Activated CD8-positive, alpha-beta T cell treated with anti-CD3 and anti-CD28 coated beads, Interleukin-2, amount 10 ng/mL, durations not matched to agents 7 days and 5 days (primary cell): ENCODE measurements around the gene IP6K1. TPM values are rescaled to one million over a fixed set of nuclear protein-coding genes. Genes with fewer than 3 reads are reported as not detected.
"Not testable (repeated sequence)": the region's sequence is repeated elsewhere in the genome, so short reads cannot be mapped to it uniquely, and the experiment has no call there.

Experiments used
- ATAC-seq: fragments of 150-1000 bp; cut with Tn5 transposase; one replicate; pipeline ENCODE4 v1.10.0; 2021; ENCODE audit warnings: moderate library complexity
- CTCF ChIA-PET: fragments of 350-600 bp; sonication (Branson Sonifier 250); formaldehyde crosslinking; loops from one replicate; lab custom pipeline; 2021; ENCODE audit warnings: antibody characterized with exemption; lab: Charles Lee
- POLR2A ChIA-PET: fragments of 350-600 bp; sonication (Branson Sonifier 250); formaldehyde crosslinking; loops from one replicate; lab custom pipeline; 2021; ENCODE audit warnings: antibody characterized with exemption; lab: Charles Lee
- DNase-seq: peaks from one replicate; pipeline ENCODE4 v3.0.0-alpha.2; 2020
- H3K27ac Mint-ChIP-seq: one replicate; pipeline ENCODE4 v1.8.0; 2021; ENCODE audit warnings: mild to moderate bottlenecking, mixed read lengths
- H3K27me3 Mint-ChIP-seq: one replicate; pipeline ENCODE4 v1.8.0; 2021; ENCODE audit warnings: low read depth, mixed read lengths
- H3K36me3 Mint-ChIP-seq: one replicate; pipeline ENCODE4 v1.8.0; 2021; ENCODE audit warnings: low read depth, mixed read lengths
- H3K4me1 Mint-ChIP-seq: one replicate; pipeline ENCODE4 v1.8.0; 2021; ENCODE audit warnings: low read depth, mixed read lengths
- H3K4me3 Mint-ChIP-seq: one replicate; pipeline ENCODE4 v1.8.0; 2021; ENCODE audit warnings: mild to moderate bottlenecking, mixed read lengths
- H3K9me3 Mint-ChIP-seq: one replicate; pipeline ENCODE4 v1.8.0; 2022; ENCODE audit warnings: mixed read lengths; ENCODE audit not compliant: insufficient read depth
- total RNA-seq, 2 experiments: library from RNA; stranded (reverse); gene quantifications; one replicate each; pipeline ENCODE4 v1.2.3, GENCODE V29; 2021

The IP6K1 gene
- 10 to 100 TPM; 37.7 to 38.1 TPM for total RNA-seq

DNA sequence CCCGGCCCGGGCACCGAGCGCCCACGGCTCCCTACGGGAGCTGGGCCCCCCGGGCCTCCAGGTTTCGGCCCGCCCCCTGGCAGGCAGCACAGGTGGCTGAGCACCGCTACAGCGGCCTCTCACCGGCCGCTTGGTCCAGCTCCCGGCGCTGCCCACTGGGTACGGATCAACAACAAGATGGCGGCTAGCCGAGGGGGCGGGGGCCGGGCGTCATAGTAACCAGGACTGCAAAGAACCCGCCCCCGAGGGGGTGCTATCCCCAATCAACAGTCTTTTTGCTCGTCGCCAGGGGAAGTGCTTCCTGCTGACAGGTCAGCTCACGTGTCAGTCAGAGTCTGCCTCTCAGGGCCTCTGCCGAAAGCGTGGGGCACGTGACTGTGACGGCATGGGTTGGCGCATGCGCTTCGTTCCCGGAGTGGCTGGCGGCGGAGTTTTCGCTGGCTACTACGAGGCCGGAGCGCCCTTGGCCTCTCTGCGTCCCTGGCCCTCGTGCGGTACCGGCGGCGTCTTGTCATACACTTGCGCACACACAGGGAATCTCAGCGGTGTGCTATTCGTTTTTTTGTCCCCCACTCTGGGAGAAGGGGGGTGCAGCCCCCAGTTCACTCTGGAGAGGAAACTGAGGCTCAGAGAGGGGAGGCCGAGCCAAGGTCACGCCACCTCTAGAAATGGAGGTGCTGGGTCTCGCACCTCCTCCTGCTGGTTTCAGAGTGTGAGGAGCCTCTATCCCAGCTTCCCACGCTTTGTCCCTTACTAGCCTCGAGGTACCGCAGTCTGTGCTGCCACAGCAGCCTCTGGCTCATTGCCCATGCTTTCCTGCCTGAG lies at the start of gene IP6K1:
TSS of gene IP6K1 (minus strand) at position 186 of the 825 bp plus-strand sequence. CDS start 38,502 bp downstream, outside the sequence.
- Mint-ChIP-seq H3K4me3 (peak within 1 kb of the TSS; percentile 86), H3K27me3 (peaks cover 3% of the 10 kb centered on the region), H3K27ac (peak within 1 kb of the TSS; percentile 97), H3K36me3 (peaks cover 14% of the 10 kb centered on the region), H3K4me1 (peaks cover 31% of the 10 kb centered on the region), H3K9me3 (no peaks in the 10 kb centered on the region)
- CTCF ChIA-PET: interaction anchor here (0.9 to 3.8 kb wide), 6 partner anchors 16 to 85 kb away, joined by 3 to 38 read pairs (median 6); partner anchors contain the start of genes AMIGO3, INKA1 and UBA7
- ATAC-seq: peak; percentile 99
- DNase-seq: peak; percentile 100
- POLR2A ChIA-PET: interaction anchor here (0.6 to 2.7 kb wide), 10 partner anchors 8 to 693 kb away, joined by 3 to 23 read pairs (median 4); partner anchors contain the start of genes AMIGO3, CDHR4, GMPPB and INKA1

DNA sequence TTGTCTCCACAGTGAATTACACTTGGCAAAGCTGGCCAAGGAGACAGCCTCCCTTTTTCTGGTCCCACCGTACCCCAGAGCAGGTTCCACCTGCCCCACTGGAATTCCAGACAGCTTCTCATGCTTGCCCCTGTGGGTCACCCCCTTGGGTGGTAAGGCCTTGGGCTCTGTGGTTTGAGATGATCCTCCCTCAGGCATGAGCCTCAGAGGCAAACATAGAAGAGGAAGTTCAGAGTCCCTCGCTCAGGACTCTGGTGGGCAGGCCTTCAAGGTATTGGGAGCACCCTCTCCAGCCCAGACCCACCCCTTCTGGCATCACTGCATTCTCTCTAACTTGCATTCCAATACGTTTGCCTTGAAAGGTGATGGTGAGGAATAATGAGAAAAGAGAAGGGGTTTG lies 45.0 kb upstream of the IP6K1 start:
- H3K27ac Mint-ChIP-seq: no peak overlapping the region
- CTCF ChIA-PET: interaction anchor here (0.9 to 13.9 kb wide), 3 partner anchors 8 to 74 kb away, joined by 3 to 305 read pairs (median 3); partner anchors contain the start of genes CDHR4, INKA1 and UBA7

DNA sequence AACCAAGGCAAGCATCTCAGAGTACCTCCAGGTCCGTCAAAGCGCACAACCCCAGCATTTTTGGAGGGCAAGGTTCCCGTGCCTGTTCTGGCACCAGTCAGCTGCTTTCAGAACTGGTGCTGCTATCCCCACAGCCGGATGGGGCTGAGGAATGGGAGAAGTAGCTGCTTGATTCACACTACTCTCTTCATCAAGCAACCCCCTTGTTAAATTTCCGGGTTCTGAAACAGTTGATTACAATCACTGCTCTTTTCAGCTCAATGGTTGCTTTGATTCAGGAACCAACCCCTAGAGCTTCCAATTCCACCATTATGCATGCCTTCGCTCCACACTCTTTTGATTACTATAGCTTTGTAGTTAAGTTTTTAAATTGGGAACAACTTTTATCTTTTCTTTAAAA lies 39.7 kb upstream of the IP6K1 start:
- Mint-ChIP-seq H3K4me1 (no peaks in the 10 kb centered on the region), H3K27ac (no peak overlapping the region), H3K9me3 (no peaks in the 10 kb centered on the region), H3K27me3 (no peaks in the 10 kb centered on the region), H3K36me3 (peaks cover 14% of the 10 kb centered on the region), H3K4me3 (no peak overlapping the region)
- CTCF ChIA-PET: interaction anchor here (3.0 to 3.3 kb wide), 2 partner anchors 13 to 24 kb away, joined by 14 to 19 read pairs; partner anchors contain the start of gene INKA1
- DNase-seq (no peak), ATAC-seq (no peak)
- POLR2A ChIA-PET: interaction anchor here (0.6 kb wide), 1 partner anchor 107 kb away, joined by 3 read pairs; the partner anchor contains the start of gene AMIGO3

More for the DNA sequence above, 45.0 kb upstream of the IP6K1 start:
- H3K4me3 Mint-ChIP-seq: no peak overlapping the region
- no peaks in the 10 kb centered on the region for H3K9me3 Mint-ChIP-seq
- DNase-seq (no peak), ATAC-seq (no peak)
- POLR2A ChIA-PET: no interaction called here
- H3K4me1 Mint-ChIP-seq: no peaks in the 10 kb centered on the region
- peaks cover 29% of the 10 kb centered on the region for H3K36me3 Mint-ChIP-seq
- no peaks in the 10 kb centered on the region for H3K27me3 Mint-ChIP-seq

DNA sequence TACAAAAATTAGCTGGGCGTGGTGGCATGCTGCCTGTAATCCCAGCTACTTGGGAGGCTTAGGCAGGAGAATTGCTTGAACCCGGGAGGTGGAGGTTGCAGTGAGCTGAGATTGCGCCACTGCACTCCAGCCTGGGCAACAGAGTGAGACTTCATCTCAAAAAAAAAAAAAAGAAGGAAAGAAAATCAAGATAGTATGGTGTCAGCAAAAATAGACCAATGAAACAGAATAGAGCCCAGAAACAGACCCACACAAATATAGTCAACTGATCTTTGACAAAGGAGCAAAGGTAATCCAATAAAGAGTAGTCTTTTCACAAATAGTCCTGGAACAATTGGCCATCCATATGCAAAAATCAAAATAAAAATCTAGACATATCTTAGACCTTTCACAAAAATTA lies 36.8 kb upstream of the IP6K1 start:
- H3K4me1 Mint-ChIP-seq, ATAC-seq, DNase-seq, H3K27me3 Mint-ChIP-seq, H3K9me3 Mint-ChIP-seq, H3K36me3 Mint-ChIP-seq, H3K4me3 Mint-ChIP-seq, H3K27ac Mint-ChIP-seq: not testable (repeated sequence)
- ChIA-PET POLR2A (interaction anchor here (0.6 to 1.2 kb wide), 2 partner anchors 37 to 860 kb away, joined by 3 read pairs; partner anchors contain the start of gene IP6K1), CTCF (interaction anchor here (1.7 kb wide), 1 partner anchor 16 kb away, joined by 9 read pairs; no protein-coding TSS in a partner anchor)

DNA sequence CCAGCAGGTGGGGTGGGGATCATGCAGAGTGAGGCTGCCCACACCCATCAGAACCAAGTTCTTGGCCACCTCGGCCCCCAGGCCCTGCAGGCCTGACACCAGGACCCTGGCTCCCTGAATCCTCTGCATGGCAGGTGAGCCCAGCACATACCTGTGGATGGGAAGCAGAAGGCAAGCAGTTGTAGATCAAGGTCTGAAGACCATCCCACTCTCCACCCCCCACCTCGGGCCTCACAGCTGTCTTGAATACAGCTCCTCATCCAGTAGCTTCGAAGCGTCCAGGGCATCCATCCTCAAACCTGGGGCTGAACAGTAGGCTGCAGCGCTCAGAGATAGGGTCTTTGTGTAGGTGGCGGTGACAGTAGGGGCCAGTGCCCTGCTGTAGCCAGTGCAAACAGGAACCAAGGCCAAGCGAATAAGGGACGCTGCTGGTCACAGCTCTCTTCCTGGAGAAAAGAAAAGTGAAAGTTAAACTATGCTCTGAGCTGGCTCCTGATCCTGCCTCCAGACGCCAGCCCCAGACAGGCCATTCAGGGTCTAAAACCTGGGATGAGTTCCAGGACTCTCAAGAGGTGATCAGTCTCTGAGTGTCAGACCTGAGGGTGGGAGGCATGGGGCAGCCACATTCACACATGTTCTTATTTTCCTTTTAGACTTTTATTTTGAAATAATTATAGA lies 27.3 kb upstream of the IP6K1 start, which contains the start of gene UBA7:
TSS of gene UBA7 (minus strand) at position 457 of the 678 bp plus-strand sequence. CDS start at position 291, 166 bp downstream.
- no peaks in the 10 kb centered on the region for H3K9me3 Mint-ChIP-seq
- peak within 1 kb of the TSS; percentile 98 for H3K27ac Mint-ChIP-seq
- peaks cover 34% of the 10 kb centered on the region for H3K4me1 Mint-ChIP-seq
- peak within 1 kb of the TSS; percentile 97 for H3K4me3 Mint-ChIP-seq
- ChIA-PET POLR2A (interaction anchor here (0.6 to 2.9 kb wide), 7 partner anchors 9 to 537 kb away, joined by 3 to 18 read pairs (median 3); partner anchors contain the start of genes CYB561D2, INKA1, IP6K1 and NPRL2), CTCF (interaction anchor here (0.8 to 16.3 kb wide), 9 partner anchors 10 to 274 kb away, joined by 3 to 305 read pairs (median 3); partner anchors contain the start of genes AMIGO3, CDHR4 and INKA1)
- H3K36me3 Mint-ChIP-seq: peaks cover 40% of the 10 kb centered on the region
- DNase-seq: peak; percentile 63
- peak; percentile 95 for ATAC-seq
- no peaks in the 10 kb centered on the region for H3K27me3 Mint-ChIP-seq

DNA sequence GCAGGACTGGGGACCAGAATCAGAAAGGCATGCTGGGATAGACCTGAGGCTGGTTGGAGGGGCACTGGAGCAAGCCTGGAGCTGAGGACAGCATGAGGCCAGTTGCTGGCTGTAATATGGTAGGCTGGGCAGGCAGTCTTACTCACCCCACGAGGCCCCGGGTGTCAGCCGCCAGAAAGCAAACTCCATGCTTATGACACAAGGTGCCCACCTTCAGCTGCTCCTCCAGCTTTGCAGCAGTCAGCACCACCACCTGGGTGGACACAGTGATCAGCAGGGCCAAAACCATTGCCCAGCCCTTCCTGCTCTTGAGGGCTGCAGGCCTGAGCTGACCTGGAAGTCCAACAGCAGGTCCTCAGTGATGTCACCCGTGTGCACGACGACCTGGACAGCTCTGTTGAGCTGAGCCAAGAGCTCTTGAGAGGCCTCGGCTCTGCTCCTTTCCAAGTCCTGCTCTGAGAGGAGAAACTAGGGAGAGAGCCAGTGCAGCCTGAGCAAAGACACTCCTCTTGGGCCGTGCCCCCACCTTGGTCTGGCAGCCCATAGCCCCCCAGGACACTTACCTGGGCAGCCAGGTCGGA lies 26.7 kb upstream of the IP6K1 start:
- ATAC-seq: no peak
- peak overlapping the region; percentile 98 for H3K27ac Mint-ChIP-seq
- H3K4me3 Mint-ChIP-seq: peak overlapping the region; percentile 97
- no peaks in the 10 kb centered on the region for H3K27me3 Mint-ChIP-seq
- ChIA-PET POLR2A (interaction anchor here (0.6 to 2.9 kb wide), 7 partner anchors 8 to 537 kb away, joined by 3 to 18 read pairs (median 3); partner anchors contain the start of genes CYB561D2, INKA1, IP6K1 and NPRL2), CTCF (interaction anchor here (0.8 to 16.3 kb wide), 9 partner anchors 9 to 273 kb away, joined by 3 to 305 read pairs (median 3); partner anchors contain the start of genes AMIGO3, CDHR4, INKA1 and IP6K1)
- H3K36me3 Mint-ChIP-seq: peaks cover 44% of the 10 kb centered on the region
- H3K9me3 Mint-ChIP-seq: no peaks in the 10 kb centered on the region
- H3K4me1 Mint-ChIP-seq: peaks cover 41% of the 10 kb centered on the region
- DNase-seq: no peak

DNA sequence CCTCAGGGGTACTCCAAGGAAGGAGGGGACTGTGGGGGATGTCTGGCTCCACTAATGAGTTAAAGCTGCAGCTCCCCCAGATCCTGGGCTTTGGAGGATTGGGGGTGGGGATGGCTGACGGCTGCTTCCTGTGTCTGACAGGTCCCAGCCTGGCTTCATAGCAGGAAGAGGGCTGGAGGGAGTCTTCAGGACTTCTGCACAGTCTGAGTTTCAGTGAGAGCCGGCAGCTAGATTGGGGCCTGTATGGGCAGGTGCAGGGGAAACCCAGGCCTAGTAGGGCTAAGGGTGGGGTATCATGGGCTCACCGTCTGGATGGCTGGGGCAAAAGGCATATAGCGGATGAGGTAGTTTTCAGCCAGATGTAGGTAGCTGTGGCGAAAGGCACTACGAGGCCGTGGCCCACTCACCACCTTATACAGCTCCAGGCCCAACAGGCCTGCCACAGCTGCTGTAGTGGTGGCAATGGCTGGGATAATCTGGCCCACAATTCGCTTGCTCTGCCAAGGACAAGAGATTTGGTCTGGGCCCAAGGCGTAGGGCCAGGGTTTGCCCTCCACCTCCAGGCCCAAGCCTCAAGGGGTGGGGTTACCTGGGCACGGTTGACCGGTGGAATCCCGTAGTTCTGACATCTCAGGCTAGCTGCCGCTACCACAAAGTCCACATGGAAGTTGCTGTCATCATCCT lies 21.2 kb upstream of the IP6K1 start:
- DNase-seq (no peak), ATAC-seq (no peak)
- Mint-ChIP-seq H3K9me3 (no peaks in the 10 kb centered on the region), H3K27ac (peak overlapping the region; percentile 77), H3K27me3 (no peaks in the 10 kb centered on the region), H3K4me1 (peaks cover 72% of the 10 kb centered on the region), H3K36me3 (peaks cover 49% of the 10 kb centered on the region), H3K4me3 (no peak overlapping the region)
- ChIA-PET POLR2A (no interaction called here), CTCF (interaction anchor here (0.8 to 16.3 kb wide), 3 partner anchors 29 to 135 kb away, joined by 3 to 305 read pairs (median 3); no protein-coding TSS in a partner anchor)

DNA sequence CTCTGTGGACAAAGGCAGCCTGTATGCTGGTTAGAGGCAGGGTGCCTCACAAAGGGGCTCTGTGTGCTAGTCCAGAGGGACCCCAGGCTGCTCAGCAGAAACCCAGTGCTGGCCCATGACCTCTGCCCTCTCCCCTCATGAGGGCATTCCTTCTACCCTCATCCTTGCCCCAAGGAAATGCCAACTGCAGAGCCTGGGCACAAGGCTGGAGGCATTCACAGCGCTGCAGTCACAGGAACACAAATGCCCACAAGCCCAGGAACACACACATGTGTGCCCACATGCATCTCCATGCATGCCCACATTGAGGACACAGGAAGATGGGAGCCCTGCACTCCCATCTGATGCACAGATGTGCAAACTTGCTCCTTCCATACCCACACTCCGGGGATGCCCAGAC lies 20.5 kb upstream of the IP6K1 start:
- ChIA-PET POLR2A (interaction anchor here (0.5 to 4.2 kb wide), 2 partner anchors 10 to 20 kb away, joined by 3 to 23 read pairs; partner anchors contain the start of gene IP6K1), CTCF (interaction anchor here (0.8 to 16.3 kb wide), 2 partner anchors 29 to 134 kb away, joined by 3 to 305 read pairs; no protein-coding TSS in a partner anchor)
- H3K27me3 Mint-ChIP-seq: peaks cover 4% of the 10 kb centered on the region
- H3K4me3 Mint-ChIP-seq: peak overlapping the region; percentile 38
- DNase-seq (no peak), ATAC-seq (no peak)
- peaks cover 70% of the 10 kb centered on the region for H3K4me1 Mint-ChIP-seq
- H3K27ac Mint-ChIP-seq: peak overlapping the region; percentile 77
- H3K36me3 Mint-ChIP-seq: peaks cover 44% of the 10 kb centered on the region
- H3K9me3 Mint-ChIP-seq: no peaks in the 10 kb centered on the region

DNA sequence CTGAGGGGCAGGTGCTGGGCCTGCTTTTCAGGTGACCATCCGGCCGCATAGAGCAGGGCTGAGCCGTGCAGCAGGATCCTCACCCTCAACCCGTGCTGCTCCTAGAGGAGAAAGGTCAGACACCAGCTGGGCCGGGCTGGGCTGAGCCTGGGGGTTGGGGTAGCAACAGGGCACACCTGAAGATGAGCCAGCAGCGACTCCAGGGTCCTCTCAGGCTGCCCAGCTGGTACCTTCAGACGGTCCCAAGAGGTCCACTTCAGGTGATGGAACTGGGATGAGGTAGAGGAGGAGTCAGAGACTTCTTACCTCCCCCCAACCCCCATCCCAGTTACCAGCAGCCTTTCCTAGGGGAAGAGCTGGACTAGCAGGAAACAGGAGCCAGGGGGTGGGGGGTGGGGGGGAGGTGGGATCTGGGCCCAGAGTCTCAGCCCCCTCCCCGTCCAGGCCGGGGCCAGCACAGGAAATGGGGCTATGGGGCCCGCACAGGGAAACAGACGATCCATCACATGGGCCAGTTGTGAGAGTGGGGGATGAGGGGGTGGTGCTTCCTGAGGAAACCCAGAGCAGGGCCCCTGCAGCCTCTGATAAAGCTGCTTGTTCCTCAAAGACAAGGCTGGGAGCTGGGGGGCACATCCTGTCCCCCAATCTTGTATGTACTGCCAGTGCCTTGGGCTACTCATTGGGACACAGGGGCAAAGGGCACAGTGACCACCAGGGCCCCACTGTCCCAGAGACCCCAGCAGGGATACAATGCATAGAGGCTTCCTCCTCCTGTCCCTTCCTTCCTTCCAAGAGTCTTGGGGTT lies 19.8 kb upstream of the IP6K1 start:
- POLR2A ChIA-PET: interaction anchor here (0.5 to 4.2 kb wide), 2 partner anchors 10 to 20 kb away, joined by 3 to 23 read pairs; partner anchors contain the start of gene IP6K1
- peaks cover 12% of the 10 kb centered on the region for H3K27me3 Mint-ChIP-seq
- CTCF ChIA-PET: interaction anchor here (1.7 to 16.3 kb wide), 3 partner anchors 7 to 87 kb away, joined by 4 to 305 read pairs (median 39); partner anchors contain the start of genes AMIGO3 and UBA7
- DNase-seq (peak; percentile 67), ATAC-seq (no peak)
- H3K4me3 Mint-ChIP-seq: peak overlapping the region; percentile 25
- H3K27ac Mint-ChIP-seq: peak overlapping the region; percentile 77
- peaks cover 36% of the 10 kb centered on the region for H3K36me3 Mint-ChIP-seq
- H3K9me3 Mint-ChIP-seq: no peaks in the 10 kb centered on the region
- peaks cover 64% of the 10 kb centered on the region for H3K4me1 Mint-ChIP-seq
